Progenitor cell of endocrine pancreas (in vitro differentiated cells): ENCODE measurements around the gene POLE. TPM values are rescaled to one million over a fixed set of nuclear protein-coding genes. Genes with fewer than 3 reads are reported as not detected.

ENCODE experiments used
- DNase-seq: peaks from one replicate; pipeline ENCODE4 v3.0.0; 2021; ENCODE audit warnings: low spot score; ENCODE audit not compliant: unreplicated experiment
- H3K27ac Mint-ChIP-seq: 2 replicates; pipeline ENCODE4 v1.8.0; 2021; ENCODE audit warnings: mild to moderate bottlenecking, moderate library complexity, mixed read lengths
- H3K27me3 Mint-ChIP-seq: 2 replicates; pipeline ENCODE4 v1.8.0; 2021; ENCODE audit warnings: mixed read lengths
- H3K36me3 Mint-ChIP-seq: 2 replicates; pipeline ENCODE4 v1.8.0; 2022; ENCODE audit warnings: mixed read lengths; ENCODE audit not compliant: insufficient read depth
- H3K4me1 Mint-ChIP-seq: 2 replicates; pipeline ENCODE4 v1.8.0; 2021; ENCODE audit warnings: low read depth, mixed read lengths
- H3K4me3 Mint-ChIP-seq: 2 replicates; pipeline ENCODE4 v1.8.0; 2021; ENCODE audit warnings: low read depth, mild to moderate bottlenecking, moderate library complexity, mixed read lengths
- H3K9me3 Mint-ChIP-seq: 2 replicates; pipeline ENCODE4 v1.8.0; 2021; ENCODE audit warnings: low read depth, mixed read lengths
- total RNA-seq: library from RNA; stranded (reverse); gene quantifications from 2 replicates; pipeline ENCODE4 v1.2.1, GENCODE V29; 2021
- TF ChIP-seq, protein P1 (sequence below): fragments of 200-600 bp; sonication (generic); IDR thresholded peaks from one replicate; pipeline ENCODE4 v1.5.0; 2021; ENCODE audit warnings: antibody characterized with exemption, mild to moderate bottlenecking; ENCODE audit not compliant: unreplicated experiment

Gene POLE
- total RNA-seq, 1 donor from 2014 or later, result 121 TPM

DNA sequence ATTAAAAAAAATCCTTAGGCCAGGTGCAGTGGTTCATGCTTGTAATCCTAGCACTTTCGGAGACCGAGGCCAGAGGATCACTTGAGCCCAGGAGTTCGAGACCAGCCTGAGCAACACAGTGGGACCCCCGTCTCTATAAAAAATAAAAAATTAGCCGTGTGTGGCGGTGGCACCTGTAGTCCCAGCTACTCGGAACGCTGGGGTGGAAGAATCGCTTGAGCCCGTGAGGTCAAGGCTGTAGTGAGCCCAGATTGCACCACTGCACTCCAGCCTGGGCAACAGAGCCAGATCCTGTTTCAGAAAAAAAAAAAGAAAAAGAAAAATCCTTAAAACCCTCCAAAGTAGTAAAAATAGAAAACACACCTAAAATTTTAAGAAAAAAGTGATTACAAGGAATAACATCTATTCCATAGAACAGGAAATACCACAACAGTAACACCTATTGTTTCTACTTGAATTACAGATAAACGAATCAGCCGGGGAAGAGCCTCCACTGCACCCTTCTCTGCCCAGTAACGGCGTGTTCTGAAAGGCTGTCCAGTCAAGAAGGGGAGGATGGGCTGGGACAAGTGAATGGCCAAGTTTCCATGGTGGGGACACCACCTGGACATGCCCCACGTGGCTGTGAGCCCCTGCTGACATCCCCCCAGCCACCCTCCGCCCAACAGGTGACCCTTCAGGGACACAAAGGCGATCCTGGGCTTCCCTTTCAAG, 17.8 kb downstream of the POLE start:
- Mint-ChIP-seq H3K27me3 (no peaks in the 10 kb centered on the region), H3K9me3 (no peaks in the 10 kb centered on the region), H3K27ac (no peak overlapping the region), H3K4me1 (no peaks in the 10 kb centered on the region), H3K36me3 (peaks cover 31% of the 10 kb centered on the region), H3K4me3 (no peak overlapping the region)
- no peak for DNase-seq
- TF ChIP-seq, protein P1, sequence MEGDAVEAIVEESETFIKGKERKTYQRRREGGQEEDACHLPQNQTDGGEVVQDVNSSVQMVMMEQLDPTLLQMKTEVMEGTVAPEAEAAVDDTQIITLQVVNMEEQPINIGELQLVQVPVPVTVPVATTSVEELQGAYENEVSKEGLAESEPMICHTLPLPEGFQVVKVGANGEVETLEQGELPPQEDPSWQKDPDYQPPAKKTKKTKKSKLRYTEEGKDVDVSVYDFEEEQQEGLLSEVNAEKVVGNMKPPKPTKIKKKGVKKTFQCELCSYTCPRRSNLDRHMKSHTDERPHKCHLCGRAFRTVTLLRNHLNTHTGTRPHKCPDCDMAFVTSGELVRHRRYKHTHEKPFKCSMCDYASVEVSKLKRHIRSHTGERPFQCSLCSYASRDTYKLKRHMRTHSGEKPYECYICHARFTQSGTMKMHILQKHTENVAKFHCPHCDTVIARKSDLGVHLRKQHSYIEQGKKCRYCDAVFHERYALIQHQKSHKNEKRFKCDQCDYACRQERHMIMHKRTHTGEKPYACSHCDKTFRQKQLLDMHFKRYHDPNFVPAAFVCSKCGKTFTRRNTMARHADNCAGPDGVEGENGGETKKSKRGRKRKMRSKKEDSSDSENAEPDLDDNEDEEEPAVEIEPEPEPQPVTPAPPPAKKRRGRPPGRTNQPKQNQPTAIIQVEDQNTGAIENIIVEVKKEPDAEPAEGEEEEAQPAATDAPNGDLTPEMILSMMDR, result no peak

DNA sequence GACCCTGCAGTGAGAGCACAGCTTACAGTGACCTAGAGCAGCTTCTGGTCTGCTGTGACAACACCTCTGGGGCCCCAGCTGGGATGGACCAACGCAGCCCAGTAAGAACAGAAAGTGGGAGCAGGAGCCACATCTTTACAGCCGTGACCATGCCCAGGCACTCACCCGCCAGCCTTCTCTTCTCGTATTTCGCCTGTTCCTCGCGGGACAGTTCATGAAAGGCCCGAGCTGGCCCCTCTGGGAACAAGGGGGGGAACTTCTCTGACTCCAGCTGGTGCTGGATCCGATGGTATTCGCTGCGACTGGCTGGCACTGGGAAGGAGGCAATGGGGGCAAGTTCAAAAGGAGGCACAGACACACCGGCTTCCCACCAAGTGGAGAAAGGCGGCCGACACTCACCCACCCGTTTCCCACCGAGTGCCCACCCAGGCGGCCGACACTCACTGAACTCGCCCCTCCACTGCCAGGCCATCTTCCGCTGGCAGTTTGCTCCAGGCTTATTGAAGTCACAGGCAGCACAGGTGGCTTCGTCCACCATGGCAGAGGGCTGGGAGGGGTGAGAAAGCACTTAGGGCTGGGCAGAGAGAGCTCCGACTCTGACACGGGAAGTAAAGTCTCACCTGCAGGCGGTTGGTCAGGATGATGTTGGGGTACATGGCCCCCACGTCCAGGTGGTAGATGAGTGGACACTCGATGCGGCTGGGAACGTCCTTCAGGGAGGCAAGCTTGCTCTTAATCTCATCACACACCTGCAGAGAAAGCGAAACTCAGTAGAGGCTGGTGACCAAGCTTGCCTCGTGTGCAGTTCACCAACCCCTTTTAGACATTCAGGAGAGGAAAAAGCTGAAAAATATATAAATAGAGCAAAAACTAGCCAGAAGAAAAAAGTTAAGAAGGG, 18.7 kb downstream of the POLE start:
- H3K27me3 Mint-ChIP-seq, result no peaks in the 10 kb centered on the region
- H3K4me3 Mint-ChIP-seq, result no peak overlapping the region
- peaks cover 29% of the 10 kb centered on the region for H3K36me3 Mint-ChIP-seq

DNA sequence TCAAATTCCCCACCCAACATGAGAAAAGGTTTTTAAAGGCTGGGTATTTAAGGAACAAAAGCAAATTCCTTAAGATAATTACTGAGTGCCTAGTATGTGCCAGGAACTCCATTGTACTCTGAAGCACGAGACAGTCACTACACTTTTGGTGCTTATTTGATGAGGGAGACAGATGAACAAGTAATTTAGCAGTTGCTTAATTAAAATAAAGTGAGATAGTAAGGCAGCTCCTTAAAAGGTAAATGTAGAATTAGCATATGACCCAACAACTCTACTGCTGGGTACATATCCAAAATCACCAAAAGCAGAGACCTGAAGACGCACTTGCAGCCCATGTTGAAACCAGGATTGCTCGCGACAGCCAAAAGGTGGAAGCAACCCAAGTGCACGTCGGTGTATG, 21.3 kb downstream of the POLE start:
- Mint-ChIP-seq H3K36me3 (peaks cover 30% of the 10 kb centered on the region), H3K9me3 (no peaks in the 10 kb centered on the region), H3K27me3 (no peaks in the 10 kb centered on the region), H3K4me3 (no peak overlapping the region), H3K4me1 (no peaks in the 10 kb centered on the region), H3K27ac (no peak overlapping the region)
- DNase-seq, result no peak
- TF ChIP-seq, protein P1, result no peak

More for the DNA sequence above, 18.7 kb downstream of the POLE start:
- TF ChIP-seq, protein P1, result no peak
- H3K4me1 Mint-ChIP-seq, result no peaks in the 10 kb centered on the region
- no peaks in the 10 kb centered on the region for H3K9me3 Mint-ChIP-seq
- DNase-seq, result no peak
- no peak overlapping the region for H3K27ac Mint-ChIP-seq

DNA sequence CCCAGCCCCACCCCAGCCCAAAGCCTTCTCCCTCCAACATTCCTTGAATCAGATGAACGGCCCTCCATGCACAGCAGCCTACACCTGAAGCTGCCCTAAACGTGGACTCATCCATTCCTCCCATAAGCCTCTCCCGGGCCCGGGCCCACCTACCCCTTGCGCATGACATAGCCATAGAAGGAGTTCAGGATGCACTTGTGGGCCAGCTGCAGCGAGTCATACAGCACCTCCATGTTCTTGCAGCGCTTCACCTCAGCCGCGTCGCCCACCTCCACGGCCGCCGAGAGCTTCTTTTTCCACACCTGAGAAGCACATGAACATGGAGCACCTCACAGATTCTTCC, 22.0 kb downstream of the POLE start:
- H3K27ac Mint-ChIP-seq, result no peak overlapping the region
- H3K27me3 Mint-ChIP-seq, result no peaks in the 10 kb centered on the region
- no peaks in the 10 kb centered on the region for H3K9me3 Mint-ChIP-seq
- H3K4me1 Mint-ChIP-seq, result no peaks in the 10 kb centered on the region
- H3K4me3 Mint-ChIP-seq, result no peak overlapping the region
- DNase-seq, result no peak
- H3K36me3 Mint-ChIP-seq, result peaks cover 29% of the 10 kb centered on the region
- TF ChIP-seq, protein P1, result no peak

DNA sequence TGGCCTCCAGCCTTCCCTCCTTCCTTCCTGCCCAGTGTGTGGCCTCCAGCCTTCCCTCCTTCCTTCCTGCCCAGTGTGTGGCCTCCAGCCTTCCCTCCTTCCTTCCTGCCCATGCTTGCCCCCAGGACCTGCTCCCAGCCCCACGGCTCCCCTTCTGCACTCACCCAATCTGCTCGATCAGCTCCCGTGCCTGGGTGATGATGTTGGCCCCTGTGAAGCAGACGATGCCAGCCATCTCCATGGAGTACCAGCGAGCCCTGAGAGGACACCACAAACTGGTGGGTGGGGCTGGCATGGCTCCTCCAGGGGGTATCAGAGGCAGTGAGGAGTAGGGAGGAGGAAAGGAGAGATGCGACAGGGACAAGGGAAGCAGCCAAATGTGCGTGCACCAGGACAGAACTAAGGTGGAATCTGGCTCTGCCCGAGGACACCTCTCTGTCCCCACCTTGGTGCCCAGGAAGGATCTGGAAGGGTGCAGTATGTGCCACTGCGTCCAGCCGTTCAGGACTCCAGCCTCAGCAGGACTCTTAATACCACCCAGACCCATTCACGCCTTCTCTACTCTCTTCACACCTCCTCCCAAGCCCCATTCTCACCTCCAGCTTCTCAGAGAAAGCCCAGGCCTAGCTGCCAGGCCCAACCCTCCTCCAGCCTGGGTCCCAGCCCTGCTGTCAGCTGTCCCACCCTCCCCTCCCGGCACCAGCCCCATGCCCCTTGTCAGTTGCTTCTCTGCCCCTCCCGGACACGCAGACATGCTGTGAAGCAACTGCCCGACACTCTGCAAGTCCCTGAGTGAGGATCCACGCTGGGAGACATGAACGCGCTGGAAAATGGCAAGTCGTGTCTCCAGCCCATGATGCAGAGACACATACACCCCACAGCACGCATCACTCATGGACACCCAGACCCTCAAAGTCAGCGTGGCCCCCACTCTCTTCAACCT, 22.7 kb downstream of the POLE start:
- no peaks in the 10 kb centered on the region for H3K27me3 Mint-ChIP-seq
- no peak for DNase-seq
- H3K27ac Mint-ChIP-seq, result no peak overlapping the region
- no peak overlapping the region for H3K4me3 Mint-ChIP-seq
- TF ChIP-seq, protein P1, result no peak
- no peaks in the 10 kb centered on the region for H3K9me3 Mint-ChIP-seq
- H3K4me1 Mint-ChIP-seq, result no peaks in the 10 kb centered on the region
- peaks cover 29% of the 10 kb centered on the region for H3K36me3 Mint-ChIP-seq
